ENCODE data around the gene NANOS3. TPM values are rescaled to one million over a fixed set of nuclear protein-coding genes. Genes with fewer than 3 reads are reported as not detected.

Gene NANOS3
- total and polyA plus RNA-seq, 10 of the 15 experiments (the other 5 are each of a cell fraction or from before 2014, with no cell fraction given): 0.31 to 1.7 (median 0.81) TPM

GRCh38 chr19:13885826-13886365, 9.0 kb downstream of the NANOS3 start:
- no peaks in the 10 kb centered on the region for H3K9me3 ChIP-seq (replicated peaks; ENCODE audit: control insufficient read depth, insufficient read depth, low read length)
- no peak overlapping the region for H3K4me3 ChIP-seq
- DNase-seq (ENCODE audit: low read depth, low spot score): no peak
- H2AFZ ChIP-seq (ENCODE audit: control insufficient read depth, low read depth, low read length): no peak overlapping the region
- no peaks in the 10 kb centered on the region for H3K27me3 ChIP-seq (replicated peaks in 1 of 2; ENCODE audit: control insufficient read depth in 2 of 2, insufficient read depth in 2 of 2, low read length in 1 of 2)
- SMC1A ChIA-PET (ENCODE audit: uncharacterized antibody, unreplicated experiment): no interaction called here
- CTCF ChIA-PET: interaction anchor here (1.1 to 2.3 kb wide), 6 partner anchors 8 to 191 kb away, joined by 3 to 8 read pairs (median 4); no protein-coding TSS in a partner anchor
- in situ Hi-C loops (cut with MboI): loop anchor here (25.0 kb wide), 1 partner anchor 451 kb away; no protein-coding TSS in a partner anchor
- H3K27ac ChIP-seq (ENCODE audit: control insufficient read depth, insufficient read depth): no peak overlapping the region
- no peak for ATAC-seq
- RAD21 ChIA-PET (ENCODE audit: unreplicated experiment): interaction anchor here (0.9 to 1.7 kb wide), 2 partner anchors 146 to 162 kb away, joined by 3 to 4 read pairs; partner anchors contain the start of gene IL27RA
- TF ChIP-seq USF2 (IDR thresholded peaks at IDR 0.05; ENCODE audit: borderline replicate concordance, low read depth, low read length) (no peak), ZBTB4 (CRISPR knock-in tag; IDR thresholded peaks at IDR 0.05) (no peak), BCLAF1 (IDR thresholded peaks at IDR 0.05) (no peak), SP1 (IDR thresholded peaks at IDR 0.05; ENCODE audit: low read depth, low read length) (no peak), MTA2 (IDR thresholded peaks at IDR 0.05; ENCODE audit: low read depth) (no peak), ZZZ3 (IDR thresholded peaks at IDR 0.05; ENCODE audit: control insufficient read depth, insufficient read length, low read depth) (no peak), RAD51 (IDR thresholded peaks at IDR 0.05) (no peak), JUND (IDR thresholded peaks at IDR 0.05; ENCODE audit: low read depth, low read length) (no peak), MYC (IDR thresholded peaks at IDR 0.05; ENCODE audit: insufficient read depth, insufficient read length, insufficient replicate concordance, low read length, severe bottlenecking) (no peak), TCF7 (IDR thresholded peaks at IDR 0.05; ENCODE audit: borderline replicate concordance) (no peak), EP300 (IDR thresholded peaks at IDR 0.05; ENCODE audit: borderline replicate concordance in 1 of 2, control insufficient read depth in 1 of 2, low read depth in 2 of 2, low read length in 2 of 2) (no peak), TAF1 (IDR thresholded peaks at IDR 0.05; ENCODE audit: borderline replicate concordance, low read depth, low read length) (no peak), HDGF (IDR thresholded peaks at IDR 0.05) (no peak), SMAD1 (IDR thresholded peaks at IDR 0.05; ENCODE audit: low read depth, partially characterized antibody) (no peak)
- H3K4me1 ChIP-seq (ENCODE audit: control insufficient read depth, insufficient read depth, low read length): peaks cover 17% of the 10 kb centered on the region
- no TSS peak for BruUV-seq (replicated peaks)
- POLR2A ChIA-PET: interaction anchor here (0.7 kb wide), 1 partner anchor 363 kb away, joined by 5 read pairs; no protein-coding TSS in a partner anchor
- no peaks in the 10 kb centered on the region for H4K20me1 ChIP-seq (ENCODE audit: control insufficient read depth, insufficient read depth)
- H3K9ac ChIP-seq (ENCODE audit: control insufficient read depth, insufficient read depth, low read length): no peak overlapping the region
- no peak overlapping the region for H3K4me2 ChIP-seq (ENCODE audit: control insufficient read depth, insufficient read depth)
- intact Hi-C loops (cut with micrococcal nuclease; ENCODE audit: unreplicated experiment): no loop called here
- no peaks in the 10 kb centered on the region for H3K36me3 ChIP-seq (ENCODE audit: control insufficient read depth in 2 of 2, insufficient read depth in 2 of 2, low read length in 1 of 2)
- 66% methylated on average over 20 of the region's 20 CpGs for WGBS (ENCODE audit: insufficient coverage, insufficient replicate concordance, low lambda C conversion rate, missing lambda C conversion rate)
- no peaks in the 10 kb centered on the region for H3K79me2 ChIP-seq (ENCODE audit: control insufficient read depth, insufficient read depth, low read length)
- FAIRE-seq: no peak
